GM21723 (cell line): ENCODE measurements around the gene NFIC.

Source experiments
- ATAC-seq: cut with Tn5 transposase; IDR thresholded peaks from one replicate; pipeline ENCODE4 v1.9.1; 2021; ENCODE audit warnings: mild to moderate bottlenecking, moderate library complexity; ENCODE audit not compliant: unreplicated experiment

NFIC gene

DNA sequence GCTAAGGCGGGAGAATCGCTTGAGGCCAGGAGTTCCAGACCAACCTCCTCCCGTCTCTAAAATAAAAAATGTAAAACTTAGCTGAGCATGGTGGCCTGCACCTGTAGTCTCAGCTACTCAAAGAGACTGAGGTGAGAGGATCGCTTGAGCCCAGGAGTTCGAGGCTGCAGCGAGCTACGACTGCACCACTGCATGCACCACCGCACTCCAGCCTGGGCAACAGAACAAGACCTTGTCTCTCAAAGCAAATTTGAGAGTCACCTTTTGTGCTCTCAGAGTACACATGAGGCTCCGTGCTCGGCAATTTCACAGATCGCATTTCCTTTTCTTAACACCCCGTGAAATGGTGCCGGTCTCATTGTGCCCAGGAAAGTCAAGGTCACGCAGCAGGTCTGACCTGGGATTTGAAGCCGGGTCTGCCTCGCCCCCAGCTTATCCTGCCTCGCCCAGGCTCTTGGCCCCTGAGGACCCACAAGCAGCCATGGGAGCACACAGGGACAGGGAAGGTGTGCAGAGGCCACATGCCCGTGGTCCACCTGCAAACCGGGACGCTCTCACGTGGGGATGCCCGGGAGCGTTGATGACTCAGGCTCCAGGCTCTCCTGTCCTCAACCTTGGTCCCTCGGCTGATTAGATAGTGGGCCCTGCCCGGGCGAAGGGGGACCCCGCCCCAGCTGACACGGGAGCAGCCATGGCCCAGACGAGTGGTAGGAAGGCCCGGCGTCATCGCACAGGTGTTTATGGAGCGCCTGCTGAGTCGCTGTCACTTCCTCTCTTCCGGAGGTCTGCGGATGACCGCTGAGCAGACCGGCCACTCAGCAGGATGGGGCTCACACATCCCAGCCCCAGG lies 115.1 kb downstream of the NFIC start:
- ATAC-seq, result no peak

GRCh38 chr19:3482507-3483225 lies 116.3 kb downstream of the NFIC start:
- no peak for ATAC-seq

DNA sequence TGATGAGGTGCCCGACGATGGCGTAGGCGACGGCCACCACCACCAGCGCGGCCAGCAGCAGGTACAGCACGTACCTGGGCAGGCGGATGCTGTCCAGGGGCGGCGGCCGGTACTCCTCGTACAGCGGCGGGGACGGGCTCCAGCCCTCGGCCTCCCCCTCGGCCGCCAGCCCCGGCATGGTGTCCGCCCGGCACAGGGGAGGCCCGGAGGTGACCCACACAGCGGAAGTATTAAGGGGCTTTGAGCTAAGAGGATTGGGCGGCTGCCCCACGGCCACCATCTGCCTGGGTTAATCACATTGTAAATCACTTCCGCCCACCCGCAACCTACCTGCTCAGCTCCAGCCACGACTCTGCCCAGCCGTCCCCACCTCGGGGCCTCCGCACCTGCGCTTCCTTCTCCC lies 116.8 kb downstream of the NFIC start, which contains the start of gene SMIM44:
TSS of gene SMIM44 (minus strand) at position 216 of the 403 bp plus-strand sequence. CDS start at position 178, 38 bp downstream.
- ATAC-seq, result no peak

DNA sequence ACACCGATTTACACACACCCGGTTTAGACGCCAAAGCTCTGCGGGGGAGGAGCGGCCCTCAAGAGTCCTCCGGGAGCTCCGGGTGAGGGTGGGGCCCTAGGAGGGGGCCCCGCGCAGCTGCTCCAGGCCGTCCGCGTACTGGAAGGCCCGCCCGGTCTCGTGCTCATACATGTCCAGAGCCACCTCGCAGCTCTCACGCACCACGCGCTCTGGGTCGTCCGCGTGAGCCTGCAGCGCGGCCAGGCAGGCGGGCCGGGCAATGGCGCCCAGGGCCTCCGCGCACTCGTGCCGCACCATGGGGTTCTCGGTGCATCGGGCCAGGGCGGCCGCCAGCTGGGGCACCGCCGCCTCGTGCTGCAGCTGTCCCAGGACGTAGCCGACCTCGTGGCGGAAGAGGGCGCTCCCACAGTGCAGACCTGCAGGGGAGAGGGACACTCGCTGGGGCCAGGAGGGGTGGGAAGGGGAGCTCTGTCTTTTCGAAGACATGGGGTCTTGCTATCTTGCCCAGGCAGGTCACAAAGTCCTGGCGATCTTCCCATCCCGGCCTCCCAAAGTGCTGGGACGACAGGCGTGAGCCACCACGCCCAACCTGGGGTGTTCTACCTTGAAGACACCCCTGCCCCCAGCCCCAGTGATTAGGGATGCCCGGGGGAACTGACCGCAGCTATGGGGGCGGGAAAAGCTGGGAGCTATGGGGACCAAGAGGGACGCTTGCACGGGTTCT lies 125.2 kb downstream of the NFIC start:
- ATAC-seq, result no peak

DNA sequence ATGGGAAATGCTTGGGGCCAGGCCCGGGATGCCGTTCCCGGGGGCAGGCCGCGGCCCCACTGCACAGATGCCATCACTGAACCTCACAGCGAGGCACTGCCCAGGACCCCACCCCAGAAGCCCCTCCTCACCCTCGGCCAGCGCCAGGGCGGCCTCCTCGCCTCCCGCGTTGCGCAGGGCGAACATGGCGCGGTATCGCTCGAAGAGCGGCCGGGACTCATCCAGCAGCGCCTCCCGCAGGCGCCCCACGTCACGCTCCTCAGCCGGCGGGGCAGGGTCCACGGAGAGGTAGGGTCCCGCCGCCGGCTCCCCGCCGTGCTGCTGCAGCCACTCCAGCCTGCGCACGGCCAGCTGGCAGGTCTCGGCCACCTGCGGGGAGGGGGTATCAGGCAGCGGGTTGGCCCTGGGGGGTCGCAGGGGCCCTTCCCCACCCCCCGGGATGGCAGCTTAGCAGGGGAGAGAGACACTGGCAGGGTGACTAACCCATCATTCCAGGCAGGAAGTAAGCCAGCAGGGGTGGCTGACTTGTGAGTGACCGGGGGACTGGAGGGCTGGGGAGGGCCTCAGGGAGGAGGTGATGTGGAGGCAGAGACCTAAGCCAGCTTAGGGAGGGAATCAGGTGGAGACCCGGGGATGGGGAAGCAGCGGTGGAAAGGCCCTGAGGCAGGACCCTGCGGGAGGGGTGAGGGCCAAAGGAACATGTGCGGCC lies 125.9 kb downstream of the NFIC start:
- ATAC-seq, result no peak

DNA sequence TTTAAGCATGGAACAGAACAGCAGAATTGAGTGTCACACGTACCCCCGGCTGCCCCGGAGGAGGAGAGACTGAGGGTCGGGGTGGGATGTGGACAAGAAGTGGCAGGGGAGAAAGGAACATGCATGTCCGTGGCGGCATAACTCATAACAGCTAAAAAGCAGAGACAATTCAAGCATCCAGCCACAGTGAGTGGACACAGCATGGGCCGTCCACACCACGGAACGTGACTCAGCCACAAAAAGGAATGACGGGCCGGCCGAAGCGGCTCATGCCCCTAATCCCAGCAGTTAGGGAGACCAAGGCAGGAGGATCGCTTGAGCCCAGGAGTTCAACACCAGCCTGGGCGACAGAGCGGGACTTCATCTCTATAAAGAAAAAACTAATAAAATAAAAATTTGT lies 126.5 kb downstream of the NFIC start:
- no peak for ATAC-seq

DNA sequence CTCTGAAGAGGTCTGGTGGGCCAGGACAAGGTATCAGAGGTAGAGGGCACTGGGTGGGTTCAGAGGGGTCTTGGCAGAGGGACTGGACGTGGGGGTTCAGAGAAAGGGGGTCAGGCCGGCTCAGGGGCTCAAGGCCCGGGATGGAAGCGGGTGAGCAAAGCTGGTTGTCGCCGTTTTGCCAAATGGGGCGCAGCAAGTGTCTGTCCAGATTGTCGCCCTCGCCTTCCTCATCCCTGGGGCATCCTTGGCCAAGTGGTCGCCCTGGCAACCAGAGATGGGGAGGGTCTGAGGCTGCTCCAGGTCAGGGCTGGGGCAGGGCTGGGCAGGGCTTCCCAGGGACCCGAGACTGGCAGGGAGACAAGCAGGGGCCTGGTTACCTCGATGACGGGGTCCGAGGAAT lies 127.3 kb downstream of the NFIC start:
- ATAC-seq, result no peak

DNA sequence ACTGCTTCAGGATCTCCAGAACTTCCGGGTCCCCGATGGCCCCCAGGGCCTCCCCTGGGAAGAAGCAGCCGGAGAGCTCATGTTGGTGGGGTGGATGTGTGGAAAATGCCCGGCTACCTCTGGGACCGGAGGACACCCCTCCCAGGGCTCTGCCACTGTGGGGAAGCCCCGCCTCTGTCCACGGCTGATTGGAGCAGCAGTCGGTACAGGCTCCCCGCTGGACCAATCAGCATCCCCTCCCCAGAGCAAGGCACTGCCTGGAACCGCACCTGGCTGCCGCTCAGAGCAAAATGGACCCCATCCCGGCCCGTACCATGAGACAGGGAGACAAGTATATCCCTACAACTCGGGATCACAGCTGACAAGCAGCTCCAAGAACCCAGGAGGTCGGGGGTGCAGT lies 127.7 kb downstream of the NFIC start:
- no peak for ATAC-seq

DNA sequence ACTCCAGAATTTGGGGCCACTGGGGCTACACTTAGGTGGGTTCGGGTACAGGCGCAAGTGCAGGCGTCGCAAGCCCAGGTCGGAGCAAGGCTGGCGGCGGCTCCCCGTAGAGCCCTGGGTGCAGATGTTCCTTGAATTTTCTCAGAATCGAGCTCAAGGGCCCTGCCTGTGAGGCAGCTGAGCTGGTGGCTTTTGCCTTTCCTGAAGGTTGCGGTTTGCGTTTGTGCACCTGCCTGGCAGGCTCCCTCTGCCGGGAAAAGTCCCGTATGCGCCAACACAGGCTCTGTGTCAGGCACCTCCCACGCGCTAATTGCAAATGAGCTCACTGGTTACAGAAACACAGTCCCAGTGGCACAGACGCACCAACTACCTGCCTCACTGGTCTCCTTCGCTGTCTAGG lies 128.2 kb downstream of the NFIC start:
- no peak for ATAC-seq

DNA sequence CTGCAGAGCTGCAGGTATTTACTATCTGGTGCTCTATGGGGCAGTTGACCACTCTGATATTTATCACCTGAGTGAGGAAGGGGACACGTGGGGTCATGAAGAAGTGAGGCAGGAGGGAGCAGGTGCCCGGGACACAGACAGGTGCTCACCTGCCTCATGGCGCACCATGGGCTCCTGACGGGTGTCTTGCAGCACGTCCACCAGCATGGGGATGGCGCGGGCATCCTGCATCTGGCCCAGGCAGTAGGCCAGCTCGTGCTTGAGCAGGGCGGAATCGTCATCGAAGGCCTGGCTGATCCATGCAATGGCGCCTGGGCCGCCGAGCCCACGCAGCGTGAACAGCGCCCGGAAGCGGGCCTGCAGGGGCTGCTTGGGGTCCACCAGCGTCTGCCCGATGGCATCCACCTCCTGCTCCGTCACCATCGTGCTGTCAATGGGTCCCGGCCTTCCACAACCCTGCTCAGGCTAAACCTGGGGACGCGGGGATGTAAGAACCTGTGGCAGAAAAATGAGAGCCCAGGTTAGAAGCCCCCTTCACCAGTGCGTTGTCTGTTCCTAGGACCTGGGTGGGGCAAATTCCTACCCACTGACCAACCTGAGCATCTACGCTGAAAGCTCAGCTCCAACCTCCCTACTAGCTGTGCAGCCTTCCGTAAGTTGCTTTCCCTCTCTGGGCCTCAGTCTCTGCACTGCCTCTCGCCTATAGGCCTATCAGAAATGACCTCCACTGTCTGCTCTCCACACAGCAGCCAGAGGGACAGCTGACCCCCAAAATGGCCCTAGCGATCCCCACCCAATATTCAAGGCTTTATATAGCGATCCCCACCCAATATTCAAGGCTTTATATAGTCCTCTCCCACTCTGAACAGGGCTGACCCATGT lies 130.2 kb downstream of the NFIC start:
- no peak for ATAC-seq

DNA sequence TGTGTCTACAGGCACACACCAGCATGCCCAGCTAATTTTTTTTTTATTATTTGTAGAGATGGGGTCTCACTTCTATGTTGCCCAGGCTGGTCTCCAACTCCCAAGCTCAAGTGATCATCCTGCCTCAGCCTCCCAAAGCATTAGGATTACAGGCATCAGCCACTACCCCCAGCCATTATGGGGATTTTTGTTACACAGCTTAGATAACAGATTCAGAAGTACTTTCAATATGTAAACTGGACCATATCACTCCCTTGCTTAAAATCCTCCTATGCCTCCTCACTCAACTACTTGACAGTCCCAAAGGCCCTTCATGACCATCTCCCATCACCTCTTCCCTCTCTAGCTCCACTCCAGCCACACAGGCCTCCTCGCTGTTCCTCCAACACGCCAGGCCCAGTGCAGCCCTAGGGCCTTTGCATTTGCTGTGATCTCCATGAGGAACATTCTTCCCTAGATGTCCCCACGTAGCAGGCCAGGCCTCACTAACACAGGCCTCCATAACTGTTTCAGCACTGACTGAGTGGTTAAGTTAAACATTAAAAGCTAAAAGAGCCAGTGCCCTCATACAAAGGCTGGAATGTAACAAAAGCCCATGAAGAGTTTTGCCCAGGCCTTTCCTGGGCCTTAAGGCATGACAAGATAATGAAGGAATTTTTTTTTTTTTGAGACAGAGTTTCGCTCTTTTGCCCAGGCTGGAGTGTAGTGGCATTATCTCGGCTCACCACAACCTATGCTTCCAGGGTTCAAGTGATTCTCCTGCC lies 131.6 kb downstream of the NFIC start:
- ATAC-seq, result no peak

DNA sequence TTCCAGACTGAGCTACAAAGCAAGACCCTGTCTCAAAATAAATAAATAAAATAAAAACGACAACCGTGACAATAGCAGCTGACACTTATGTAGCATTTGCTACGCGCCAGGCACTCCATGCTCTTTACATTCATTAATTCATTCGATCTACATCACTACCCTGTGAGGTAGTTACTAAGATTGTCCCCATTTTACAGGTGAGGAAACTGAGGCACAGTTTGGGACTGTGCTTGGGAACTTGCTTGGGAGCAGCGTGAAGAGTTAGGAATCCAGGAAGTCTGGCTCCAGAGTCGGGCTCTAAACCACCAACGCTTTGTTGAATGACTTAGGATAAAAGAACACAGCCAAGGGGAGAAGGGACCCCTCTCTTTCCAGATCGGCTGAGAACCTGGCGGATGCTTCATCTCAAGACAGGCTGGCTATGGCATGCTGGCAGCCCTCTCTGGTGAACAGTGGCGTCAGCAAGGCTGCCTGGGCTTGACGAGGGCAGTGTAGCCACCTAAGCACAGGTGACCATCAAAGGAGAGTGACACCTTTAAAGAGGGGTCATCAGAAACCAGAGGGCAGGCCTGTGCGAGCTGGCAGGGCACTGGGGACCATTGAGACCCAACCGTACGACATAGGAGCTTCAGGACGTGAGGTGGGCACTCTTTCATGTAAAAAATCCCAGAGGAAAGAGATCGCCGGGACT lies 133.5 kb downstream of the NFIC start:
- ATAC-seq, result peak; percentile 4

GRCh38 chr19:3500429-3501101 lies 134.2 kb downstream of the NFIC start, which contains the start of gene DOHH:
DOHH (minus strand) TSS chr19:3500674; CDS start chr19:3496814, 3,860 bp downstream.
- ATAC-seq, result peak; percentile 80

GRCh38 chr19:3501780-3502179 lies 135.4 kb downstream of the NFIC start:
- ATAC-seq, result no peak

DNA sequence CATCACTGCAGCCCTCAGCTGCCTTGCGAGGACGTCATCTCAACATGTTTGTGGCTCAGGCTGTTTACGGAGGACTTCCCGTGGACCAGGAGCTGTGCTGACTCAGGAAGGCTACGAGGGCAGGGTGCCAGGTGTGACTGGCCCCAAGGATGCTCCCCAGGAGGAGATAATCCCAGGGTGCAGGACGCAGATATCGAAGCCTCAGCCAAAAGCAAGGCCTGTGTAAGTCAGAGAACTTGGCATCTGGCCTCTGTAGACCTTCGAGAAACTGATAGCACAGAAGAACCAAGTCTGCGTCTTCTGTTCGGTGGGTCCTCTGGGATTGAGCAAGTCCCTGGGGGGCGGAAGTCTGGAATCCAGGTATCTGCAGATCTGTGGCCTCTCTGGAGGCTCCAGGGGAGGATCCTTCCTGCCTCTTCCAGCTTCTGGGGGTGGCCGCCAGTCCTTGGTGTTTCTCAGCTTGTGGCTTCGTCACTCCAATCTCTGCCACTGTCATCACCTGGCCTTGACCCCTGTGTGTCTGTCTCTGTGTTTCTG lies 136.7 kb downstream of the NFIC start:
- ATAC-seq, result no peak

- ATAC-seq, result no peak
Observed at GRCh38 chr19:3504735-3505134, 138.4 kb downstream of the NFIC start.

GRCh38 chr19:3505598-3506383 lies 139.4 kb downstream of the NFIC start, which contains the start of gene FZR1:
FZR1 (plus strand) TSS chr19:3506311; CDS start chr19:3522990, 16,679 bp downstream.
- ATAC-seq, result peak; percentile 83
